GM12878 (cell line): Measurements from ENCODE around the gene SULF2. TPM values are rescaled to one million over a fixed set of nuclear protein-coding genes. Genes with fewer than 3 reads are reported as not detected.

ENCODE experiments used
- ATAC-seq: fragments of 200-7000 bp; cut with Tn5 transposase; 3 replicates; pipeline ENCODE4 v1.9.1; 2020; ENCODE audit warnings: mild to moderate bottlenecking, moderate library complexity
- BruUV-seq: library from RNA; stranded (reverse); fragments of 400-500 nt; replicated peaks from 2 replicates; lab custom pipeline; 2021; lab: Mats Ljungman, UMichigan
- CTCF ChIA-PET: fragments of 300-600 bp; sonication (Branson Sonifier 250); formaldehyde crosslinking; extraction: SDS; loops from one replicate; lab custom pipeline; 2021; ENCODE audit warnings: inconsistent platforms; lab: Yijun Ruan, JAX
- POLR2A ChIA-PET: fragments of 350-600 bp; formaldehyde crosslinking; extraction: SDS; loops from one replicate; lab custom pipeline; 2021; ENCODE audit warnings: inconsistent platforms; lab: Charles Lee
- RAD21 ChIA-PET: fragments of 300-600 bp; sonication (Branson Sonifier 250); formaldehyde crosslinking; loops from one replicate; lab custom pipeline; 2023; ENCODE audit warnings: antibody characterized with exemption; ENCODE audit not compliant: unreplicated experiment; lab: Charles Lee
- SMC1A ChIA-PET: fragments of 300-600 bp; sonication (Branson Sonifier 250); formaldehyde crosslinking; loops from one replicate; lab custom pipeline; 2023; ENCODE audit not compliant: unreplicated experiment, uncharacterized antibody; lab: Charles Lee
- DNase-seq: peaks from one replicate; pipeline ENCODE4 v3.0.0-alpha.2; 2011; ENCODE audit warnings: low read depth, low spot score
- FAIRE-seq: peaks from 3 replicates; lab custom pipeline; 2011; peaks lifted over from hg19 to GRCh38; lab: Jason Lieb, UNC
- H2AFZ ChIP-seq: 2 replicates; pipeline ENCODE4 v1.6.0; 2011; ENCODE audit warnings: low read depth, low read length, control low read depth; ENCODE audit not compliant: control insufficient read depth
- H3K27ac ChIP-seq: 2 replicates; pipeline ENCODE4 v1.5.1; 2011; ENCODE audit warnings: control low read depth; ENCODE audit not compliant: control insufficient read depth, insufficient read depth
- H3K27me3 ChIP-seq, 2 experiments: replicated peaks in 1 of 2; 2 replicates each; pipeline versions ENCODE4 v1.6.0 to v1.6.1; 2011; ENCODE audit warnings: low read length in 1 of 2; ENCODE audit not compliant: control insufficient read depth in 2 of 2, insufficient read depth in 2 of 2
- H3K36me3 ChIP-seq, 2 experiments: 2 replicates each; pipeline ENCODE4 v1.5.1; 2011; ENCODE audit warnings: low read length in 1 of 2; ENCODE audit not compliant: control insufficient read depth in 2 of 2, insufficient read depth in 2 of 2
- H3K4me1 ChIP-seq: 2 replicates; pipeline ENCODE4 v1.6.1; 2011; ENCODE audit warnings: mild to moderate bottlenecking, low read length, moderate library complexity, mixed read lengths; ENCODE audit not compliant: control insufficient read depth, insufficient read depth
- H3K4me2 ChIP-seq: 2 replicates; pipeline ENCODE4 v1.6.0; 2011; ENCODE audit warnings: control low read depth; ENCODE audit not compliant: control insufficient read depth, insufficient read depth
- H3K4me3 ChIP-seq: fragments of 200-600 bp; sonication (generic); 2 replicates; pipeline ENCODE4 v1.5.1; 2016
- H3K79me2 ChIP-seq: 2 replicates; pipeline ENCODE4 v1.6.0; 2011; ENCODE audit warnings: low read length; ENCODE audit not compliant: control insufficient read depth, insufficient read depth
- H3K9ac ChIP-seq: 2 replicates; pipeline ENCODE4 v1.8.0; 2011; ENCODE audit warnings: low read length, control low read depth, mixed read lengths; ENCODE audit not compliant: control insufficient read depth, insufficient read depth
- H3K9me3 ChIP-seq: replicated peaks from 3 replicates; pipeline ENCODE4 v1.5.1; 2011; ENCODE audit warnings: mild to moderate bottlenecking, low read length; ENCODE audit not compliant: control insufficient read depth, insufficient read depth
- H4K20me1 ChIP-seq: 2 replicates; pipeline ENCODE4 v1.6.0; 2011; ENCODE audit not compliant: control insufficient read depth, insufficient read depth
- ELK1 ChIP-seq: IDR thresholded peaks from 2 replicates; pipeline ENCODE4 v1.6.1; 2012; ENCODE audit warnings: low read depth, low read length, improper control_type of control experiment
- GATAD2B ChIP-seq: fragments of 450-650 bp; conservative IDR thresholded peaks from 2 replicates; pipeline ENCODE4 v1.6.1; 2017; ENCODE audit warnings: low read depth, mild to moderate bottlenecking, moderate library complexity
- MXI1 ChIP-seq: fragments of 150-350 bp; IDR thresholded peaks from 2 replicates; pipeline ENCODE4 v1.6.1; 2011; ENCODE audit warnings: low read depth, mild to moderate bottlenecking, inconsistent platforms, low read length, improper control_type of control experiment
- NFXL1 ChIP-seq: fragments of 450-650 bp; IDR thresholded peaks from 2 replicates; pipeline ENCODE4 v1.6.1; 2017; ENCODE audit warnings: antibody characterized with exemption, mild to moderate bottlenecking, borderline replicate concordance
- PAX8 ChIP-seq: fragments of 450-650 bp; IDR thresholded peaks from 2 replicates; pipeline ENCODE4 v1.6.1; 2017; ENCODE audit warnings: mild to moderate bottlenecking, moderate library complexity
- SKIL ChIP-seq: fragments of 450-650 bp; IDR thresholded peaks from 2 replicates; pipeline ENCODE4 v1.6.1; 2017; ENCODE audit warnings: mild to moderate bottlenecking, low read depth, inconsistent platforms; ENCODE audit not compliant: poor library complexity, severe bottlenecking
- TCF7 ChIP-seq: IDR thresholded peaks from 2 replicates; pipeline ENCODE4 v1.6.1; 2014; ENCODE audit warnings: antibody characterized with exemption, borderline replicate concordance
- ZBTB33 ChIP-seq: fragments of 450-650 bp; IDR thresholded peaks from 2 replicates; pipeline ENCODE4 v1.6.1; 2017; ENCODE audit warnings: mild to moderate bottlenecking
- ZNF622 ChIP-seq: fragments of 450-650 bp; IDR thresholded peaks from 2 replicates; pipeline ENCODE4 v1.6.1; 2017; ENCODE audit warnings: mild to moderate bottlenecking, inconsistent platforms
- WGBS: methylation state at CpG from one replicate; pipeline ENCODE4 v1.1.6; 2016; ENCODE audit warnings: low lambda C conversion rate; ENCODE audit not compliant: insufficient replicate concordance, insufficient coverage; ENCODE audit errors: missing lambda C conversion rate; 5-methylcytosine and 5-hydroxymethylcytosine counted together
- in situ Hi-C: fragments of 300-500 bp; cut with MboI; formaldehyde crosslinking; loops from 9 replicates; pipeline ENCODE4 v1.14.3; 2018; ENCODE audit warnings: mixed read lengths
- intact Hi-C: fragments of 100-400 bp; cut with micrococcal nuclease; formaldehyde crosslinking; loops from one replicate; pipeline ENCODE4 v1.14.2; 2022; ENCODE audit not compliant: unreplicated experiment
- polyA plus RNA-seq, 11 experiments: library from polyadenylated mRNA; depleted of rRNA in 4 of 11; unstranded in 6 of 11; stranded (reverse) in 5 of 11; fragments of >200 nt; fragmentation: Nextera tagmentation in 4 of 11; fragmentation: Illumina TruSeq in 1 of 11; extraction: Ambion mirVana in 4 of 11; extraction: Trizol in 1 of 11; gene quantifications; 1 replicate in 1 of 11; 2 replicates in 10 of 11; pipeline versions ENCODE4 v1.2.1 to v1.2.3, GENCODE V29; 2011 to 2016; ENCODE audit warnings: inconsistent platforms in 2 of 11, missing spikeins in 2 of 11, low read depth in 1 of 11
- total RNA-seq, 4 experiments: library from RNA; depleted of rRNA in 3 of 4; stranded (reverse); fragments of >200 nt in 3 of 4; fragmentation: Illumina TruSeq in 1 of 4; extraction: Trizol in 1 of 4; gene quantifications; 2 replicates each; pipeline versions ENCODE4 v1.2.1 to v1.2.3, GENCODE V29; 2013 to 2021

The SULF2 gene
- total and polyA plus RNA-seq, 10 of the 15 experiments (the other 5 are each of a cell fraction or from before 2014, with no cell fraction given) = 0.69 to 4.1 (median 1.6) TPM

- RAD21 ChIA-PET = no interaction called here
- no peak for DNase-seq
- H4K20me1 ChIP-seq = no peaks in the 10 kb centered on the region
- H3K4me1 ChIP-seq = no peaks in the 10 kb centered on the region
- H3K27ac ChIP-seq = no peak overlapping the region
- no peak for ATAC-seq
- TF ChIP-seq NFXL1 (no peak), TCF7 (no peak), ZNF622 (no peak), GATAD2B (no peak), ELK1 (no peak), SKIL (no peak), PAX8 (no peak), MXI1 (no peak), ZBTB33 (no peak)
- H2AFZ ChIP-seq = no peak overlapping the region
- 46% methylated on average over 10 of the region's 10 CpGs for WGBS
- SMC1A ChIA-PET = no interaction called here
- H3K9me3 ChIP-seq = no peaks in the 10 kb centered on the region
- FAIRE-seq = no peak
- POLR2A ChIA-PET = no interaction called here
- CTCF ChIA-PET = no interaction called here
- intact Hi-C loops (no loop called here), in situ Hi-C loops (no loop called here)
- no peak overlapping the region for H3K9ac ChIP-seq
- H3K4me3 ChIP-seq = no peak overlapping the region
- no peak overlapping the region for H3K4me2 ChIP-seq
- no peaks in the 10 kb centered on the region for H3K36me3 ChIP-seq
- no peaks in the 10 kb centered on the region for H3K79me2 ChIP-seq
- peaks cover 0 to 4% of the 10 kb centered on the region in 2 experiments; a peak in 2 of 4 replicates for H3K27me3 ChIP-seq
- no TSS peak for BruUV-seq
These were observed 37.6 kb downstream of the SULF2 start for GRCh38 chr20:47747669-47748031.
